Astrocyte (in vitro differentiated cells and primary cell): ENCODE data around the gene GRB7. TPM values are rescaled to one million over a fixed set of nuclear protein-coding genes. Genes with fewer than 3 reads are reported as not detected.

Source experiments
- DNase-seq: peaks from one replicate; pipeline ENCODE4 v3.0.0-alpha.2; 2010; ENCODE audit warnings: low read depth
- FAIRE-seq: peaks from 2 replicates; lab custom pipeline; 2011; peaks lifted over from hg19 to GRCh38; lab: Jason Lieb, UNC
- H2AFZ ChIP-seq: 2 replicates; pipeline ENCODE4 v1.6.0; 2012; ENCODE audit warnings: low read depth, low read length, inconsistent platforms
- H3K27ac ChIP-seq: 2 replicates; pipeline ENCODE4 v1.5.1; 2011; ENCODE audit warnings: low read depth, low read length, inconsistent platforms
- H3K27me3 ChIP-seq: 2 replicates; pipeline ENCODE4 v1.6.0; 2011; ENCODE audit warnings: low read length, inconsistent platforms; ENCODE audit not compliant: insufficient read depth
- H3K36me3 ChIP-seq: 2 replicates; pipeline ENCODE4 v1.5.1; 2011; ENCODE audit warnings: low read length, inconsistent platforms; ENCODE audit not compliant: insufficient read depth
- H3K4me1 ChIP-seq: 2 replicates; pipeline ENCODE4 v1.5.1; 2011; ENCODE audit warnings: low read length, inconsistent platforms; ENCODE audit not compliant: insufficient read depth
- H3K4me2 ChIP-seq: 2 replicates; pipeline ENCODE4 v1.6.0; 2012; ENCODE audit warnings: low read length, inconsistent platforms
- H3K4me3 ChIP-seq: 2 replicates; pipeline ENCODE4 v1.5.1; 2011; ENCODE audit warnings: low read depth, mild to moderate bottlenecking, low read length, inconsistent platforms; ENCODE audit not compliant: insufficient read depth
- H3K79me2 ChIP-seq: 2 replicates; pipeline ENCODE4 v1.6.0; 2012; ENCODE audit warnings: mild to moderate bottlenecking, low read length, inconsistent platforms; ENCODE audit not compliant: insufficient read depth
- H3K9ac ChIP-seq: 2 replicates; pipeline ENCODE4 v1.6.0; 2012; ENCODE audit warnings: mild to moderate bottlenecking, low read length, inconsistent platforms
- H3K9me3 ChIP-seq: 2 replicates; pipeline ENCODE4 v1.5.1; 2012; ENCODE audit warnings: low read depth, mild to moderate bottlenecking, low read length, inconsistent platforms; ENCODE audit not compliant: insufficient read depth
- H4K20me1 ChIP-seq: 2 replicates; pipeline ENCODE4 v1.6.0; 2012; ENCODE audit warnings: low read length, inconsistent platforms; ENCODE audit not compliant: insufficient read depth
- H3K27ac Mint-ChIP-seq: one replicate; pipeline ENCODE4 v1.8.0; 2021; ENCODE audit warnings: mild to moderate bottlenecking, mixed read lengths; ENCODE audit not compliant: unreplicated experiment
- H3K27me3 Mint-ChIP-seq: one replicate; pipeline ENCODE4 v1.8.0; 2021; ENCODE audit warnings: low read depth, mixed read lengths; ENCODE audit not compliant: unreplicated experiment
- H3K36me3 Mint-ChIP-seq: one replicate; pipeline ENCODE4 v1.8.0; 2021; ENCODE audit warnings: low read depth, mixed read lengths; ENCODE audit not compliant: unreplicated experiment
- H3K4me1 Mint-ChIP-seq: one replicate; pipeline ENCODE4 v1.8.0; 2021; ENCODE audit warnings: low read depth, mixed read lengths; ENCODE audit not compliant: unreplicated experiment
- H3K4me3 Mint-ChIP-seq: one replicate; pipeline ENCODE4 v1.8.0; 2021; ENCODE audit warnings: mild to moderate bottlenecking, moderate library complexity, mixed read lengths; ENCODE audit not compliant: unreplicated experiment
- H3K9me3 Mint-ChIP-seq: one replicate; pipeline ENCODE4 v1.8.0; 2021; ENCODE audit warnings: mild to moderate bottlenecking, mixed read lengths; ENCODE audit not compliant: unreplicated experiment
- CTCF ChIP-seq: IDR thresholded peaks from 2 replicates; pipeline ENCODE4 v1.5.1; 2011; ENCODE audit warnings: low read depth, mild to moderate bottlenecking, inconsistent platforms, low read length, moderate library complexity; ENCODE audit not compliant: insufficient read depth
- EZH2 ChIP-seq: IDR thresholded peaks from 2 replicates; pipeline ENCODE4 v1.6.1; 2012; ENCODE audit warnings: mild to moderate bottlenecking, low read length, inconsistent platforms; ENCODE audit not compliant: insufficient read depth
- total RNA-seq: library from RNA; stranded (reverse); gene quantifications from 2 replicates; pipeline ENCODE4 v1.2.1, GENCODE V29; 2021

The GRB7 gene
- total RNA-seq, 1 donor from 2014 or later: 3.3 TPM

- Histone ChIP-seq H3K9me3 (no peaks in the 10 kb centered on the region), H2AFZ (no peak overlapping the region), H3K27me3 (no peaks in the 10 kb centered on the region), H3K9ac (no peak overlapping the region), H3K4me1 (no peaks in the 10 kb centered on the region), H3K4me2 (no peak overlapping the region), H3K4me3 (no peak overlapping the region), H3K27ac (no peak overlapping the region), H4K20me1 (no peaks in the 10 kb centered on the region), H3K36me3 (no peaks in the 10 kb centered on the region), H3K79me2 (peaks cover 2% of the 10 kb centered on the region)
- no peak overlapping the region for H3K4me3 Mint-ChIP-seq
- H3K27me3 Mint-ChIP-seq: no peaks in the 10 kb centered on the region
- H3K9me3 Mint-ChIP-seq: no peaks in the 10 kb centered on the region
- peak overlapping the region; percentile 79 for H3K27ac Mint-ChIP-seq
- FAIRE-seq (no peak), DNase-seq (no peak)
- no peaks in the 10 kb centered on the region for H3K36me3 Mint-ChIP-seq
- H3K4me1 Mint-ChIP-seq: peaks cover 9% of the 10 kb centered on the region
- TF ChIP-seq EZH2: no peak
- no peak for TF ChIP-seq CTCF
Observed at GRCh38 chr17:39694593-39694992, 43.1 kb upstream of the GRB7 start.

- no peak overlapping the region for H3K4me2 ChIP-seq
- no peak overlapping the region for H3K4me3 ChIP-seq
- no peak overlapping the region for H3K27ac ChIP-seq
- FAIRE-seq (no peak), DNase-seq (no peak)
- no peak for TF ChIP-seq EZH2
- H3K79me2 ChIP-seq: peaks cover 4% of the 10 kb centered on the region
- no peaks in the 10 kb centered on the region for H4K20me1 ChIP-seq
- Mint-ChIP-seq H3K9me3 (no peaks in the 10 kb centered on the region), H3K4me3 (peak overlapping the region; percentile 72), H3K36me3 (no peaks in the 10 kb centered on the region), H3K4me1 (peaks cover 9% of the 10 kb centered on the region), H3K27me3 (no peaks in the 10 kb centered on the region), H3K27ac (peak overlapping the region; percentile 79)
- no peaks in the 10 kb centered on the region for H3K36me3 ChIP-seq
- H3K27me3 ChIP-seq: no peaks in the 10 kb centered on the region
- H3K4me1 ChIP-seq: no peaks in the 10 kb centered on the region
- H2AFZ ChIP-seq: no peak overlapping the region
- no peak overlapping the region for H3K9ac ChIP-seq
- H3K9me3 ChIP-seq: no peaks in the 10 kb centered on the region
Observed at GRCh38 chr17:39695089-39695474, 42.7 kb upstream of the GRB7 start.

GRCh38 chr17:39696731-39697130 is 41.0 kb upstream of the GRB7 start:
- no peak for FAIRE-seq

More at GRCh38 chr17:39696731-39697130, 41.0 kb upstream of the GRB7 start:
- Mint-ChIP-seq H3K27me3 (no peaks in the 10 kb centered on the region), H3K27ac (no peak overlapping the region), H3K36me3 (no peaks in the 10 kb centered on the region), H3K4me3 (no peak overlapping the region), H3K9me3 (no peaks in the 10 kb centered on the region), H3K4me1 (peaks cover 15% of the 10 kb centered on the region)
- no peak overlapping the region for H2AFZ ChIP-seq
- H3K9ac ChIP-seq: no peak overlapping the region
- H4K20me1 ChIP-seq: peaks cover 12% of the 10 kb centered on the region
- H3K27me3 ChIP-seq: no peaks in the 10 kb centered on the region
- no peak overlapping the region for H3K4me2 ChIP-seq
- H3K9me3 ChIP-seq: no peaks in the 10 kb centered on the region
- H3K4me3 ChIP-seq: no peak overlapping the region
- H3K27ac ChIP-seq: no peak overlapping the region
- peaks cover 19% of the 10 kb centered on the region for H3K79me2 ChIP-seq
- no peak for TF ChIP-seq CTCF
- TF ChIP-seq EZH2: no peak
- no peaks in the 10 kb centered on the region for H3K36me3 ChIP-seq
- peaks cover 10% of the 10 kb centered on the region for H3K4me1 ChIP-seq
- no peak for DNase-seq
